RWPE2 (cell line): ENCODE data around the gene GARIN5A.

Experiments used
- ATAC-seq: fragments of 200-7000 bp; cut with Tn5 transposase; 3 replicates; pipeline ENCODE4 v1.9.1; 2021; ENCODE audit warnings: low read depth
- DNase-seq: peaks from one replicate; pipeline ENCODE4 v3.0.0-alpha.2; 2020; ENCODE audit warnings: low spot score
- H3K27ac ChIP-seq: fragments of 450-650 bp; 2 replicates; pipeline ENCODE4 v1.5.1; 2017; ENCODE audit warnings: mild to moderate bottlenecking; ENCODE audit not compliant: poor library complexity, severe bottlenecking
- H3K27me3 ChIP-seq: fragments of 250-450 bp; sonication (Bioruptor Pico); 2 replicates; pipeline ENCODE4 v1.5.1; 2021; ENCODE audit warnings: mild to moderate bottlenecking, moderate library complexity; ENCODE audit not compliant: insufficient read depth, poor library complexity, severe bottlenecking
- H3K36me3 ChIP-seq: fragments of 250-450 bp; sonication (Bioruptor Pico); 2 replicates; pipeline ENCODE4 v1.5.1; 2020; ENCODE audit warnings: low read depth, mild to moderate bottlenecking, moderate library complexity
- H3K4me1 ChIP-seq: fragments of 250-450 bp; sonication (Bioruptor Pico); 2 replicates; pipeline ENCODE4 v1.5.1; 2021; ENCODE audit warnings: mild to moderate bottlenecking, moderate library complexity; ENCODE audit not compliant: insufficient read depth, poor library complexity, severe bottlenecking
- H3K4me3 ChIP-seq: fragments of 250-450 bp; sonication (Bioruptor Pico); 2 replicates; pipeline ENCODE4 v1.5.1; 2021; ENCODE audit warnings: mild to moderate bottlenecking, moderate library complexity; ENCODE audit not compliant: severe bottlenecking
- H3K9me3 ChIP-seq: fragments of 250-450 bp; sonication (Bioruptor Pico); 2 replicates; pipeline ENCODE4 v1.5.1; 2021; ENCODE audit warnings: mild to moderate bottlenecking, moderate library complexity; ENCODE audit not compliant: severe bottlenecking
- CTCF ChIP-seq: fragments of 450-650 bp; IDR thresholded peaks from one replicate; pipeline ENCODE4 v1.5.1; 2017; ENCODE audit warnings: mild to moderate bottlenecking, moderate library complexity; ENCODE audit not compliant: poor library complexity, severe bottlenecking

The GARIN5A gene

DNA sequence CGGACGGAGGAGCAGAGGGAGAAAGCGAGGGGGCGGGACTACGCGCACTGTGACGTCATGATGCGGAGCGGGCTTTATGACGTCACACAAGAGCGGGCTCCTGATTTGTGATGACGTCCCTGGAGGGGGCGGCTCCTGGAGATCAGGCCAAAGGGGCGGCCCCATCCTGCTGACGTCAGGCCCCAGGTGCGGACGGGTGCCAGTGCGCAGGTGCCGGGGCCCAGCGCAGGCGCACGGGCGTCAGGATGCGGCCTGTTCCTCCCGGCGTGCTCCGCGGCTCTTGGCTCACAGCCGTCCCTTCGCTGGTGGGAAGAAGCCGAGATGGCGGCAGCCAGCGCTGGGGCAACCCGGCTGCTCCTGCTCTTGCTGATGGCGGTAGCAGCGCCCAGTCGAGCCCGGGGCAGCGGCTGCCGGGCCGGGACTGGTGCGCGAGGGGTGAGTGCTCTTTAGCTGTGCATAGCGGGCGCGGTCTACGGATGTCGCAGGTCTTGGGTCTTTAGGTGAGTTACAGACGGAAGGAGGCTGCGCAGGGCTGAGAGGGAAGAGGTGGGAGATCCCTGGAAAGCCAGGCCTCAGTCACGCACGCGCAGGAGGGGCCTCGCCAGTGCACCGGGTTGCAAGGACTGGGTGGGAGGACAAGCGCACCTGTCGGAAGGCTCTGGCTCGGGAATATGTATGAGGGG lies at the start of gene GARIN5A, which contains the start of gene EMC10:
GARIN5A (minus strand) TSS at position 625 of the 683 bp plus-strand sequence; CDS start at position 165, 460 bp downstream.
EMC10 (plus strand) TSS at position 284 of the 683 bp plus-strand sequence; CDS start at position 322, 38 bp downstream.
- no peaks in the 10 kb centered on the region for H3K9me3 ChIP-seq
- DNase-seq (peak; percentile 93), ATAC-seq (peak; percentile 89)
- TF ChIP-seq CTCF = no peak
- no peaks in the 10 kb centered on the region for H3K27me3 ChIP-seq
- peak within 1 kb of the TSS; percentile 35 for H3K27ac ChIP-seq
- no peaks in the 10 kb centered on the region for H3K4me1 ChIP-seq
- peaks cover 14% of the 10 kb centered on the region for H3K36me3 ChIP-seq
- peak within 1 kb of the TSS; percentile 59 for H3K4me3 ChIP-seq

DNA sequence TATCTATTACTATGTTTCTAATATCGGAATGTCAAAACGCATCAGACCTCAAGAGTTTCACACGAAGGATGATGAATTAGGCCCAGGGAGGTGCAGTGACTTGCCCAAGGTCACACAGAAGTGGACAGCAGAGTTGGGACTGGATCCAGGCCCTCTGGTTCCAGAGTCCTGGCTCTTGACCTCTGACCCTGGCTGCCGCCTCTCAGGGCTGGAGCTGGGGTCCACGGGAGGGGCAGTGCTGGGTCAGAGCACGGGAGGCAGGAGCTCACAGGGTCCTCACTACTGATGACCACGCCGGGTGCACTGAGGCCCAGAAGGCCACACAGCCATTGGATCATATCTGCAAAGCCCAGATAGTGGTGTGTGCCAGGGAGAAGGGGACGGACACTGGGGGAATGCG lies 46.2 kb upstream of the GARIN5A start:
- Histone ChIP-seq H3K27ac (no peak overlapping the region), H3K4me3 (no peak overlapping the region), H3K36me3 (no peaks in the 10 kb centered on the region), H3K9me3 (no peaks in the 10 kb centered on the region), H3K27me3 (no peaks in the 10 kb centered on the region), H3K4me1 (no peaks in the 10 kb centered on the region)
- no peak for TF ChIP-seq CTCF
- no peak for ATAC-seq
- no peak for DNase-seq

GRCh38 chr19:50520822-50521465 lies 44.3 kb upstream of the GARIN5A start:
- H3K36me3 ChIP-seq = no peaks in the 10 kb centered on the region
- no peak for ATAC-seq
- H3K27ac ChIP-seq = no peak overlapping the region
- no peak for DNase-seq
- H3K27me3 ChIP-seq = no peaks in the 10 kb centered on the region
- TF ChIP-seq CTCF = no peak
- no peak overlapping the region for H3K4me3 ChIP-seq
- no peaks in the 10 kb centered on the region for H3K9me3 ChIP-seq
- no peaks in the 10 kb centered on the region for H3K4me1 ChIP-seq

DNA sequence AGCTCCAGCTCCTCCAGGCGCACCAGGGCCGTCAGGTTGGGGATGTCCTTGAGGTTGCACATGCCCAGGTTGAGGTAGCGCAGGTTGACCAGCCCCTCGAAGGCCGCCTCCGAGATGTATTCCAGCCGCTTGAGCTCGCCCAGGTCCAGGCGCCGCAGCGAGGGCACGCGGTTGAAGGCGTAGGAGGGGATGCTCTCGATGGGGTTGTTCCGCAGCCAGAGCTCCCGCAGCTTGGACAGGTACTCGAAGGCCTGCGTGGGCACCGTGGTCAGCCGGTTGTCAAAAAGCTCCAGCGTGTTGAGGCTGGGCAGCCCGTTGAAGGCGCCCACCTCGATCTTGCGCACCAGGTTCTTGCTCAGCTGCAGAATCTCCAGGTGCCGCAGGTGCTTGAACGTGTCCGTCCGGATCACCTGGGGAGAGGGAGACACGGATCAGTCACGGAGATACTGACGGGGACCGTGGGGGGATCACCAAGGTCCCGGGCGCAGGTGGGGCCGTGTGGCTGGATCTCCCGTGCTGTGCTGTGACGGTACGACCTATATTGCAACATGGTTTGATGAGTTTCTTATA lies 42.4 kb upstream of the GARIN5A start:
- no peaks in the 10 kb centered on the region for H3K4me1 ChIP-seq
- H3K27me3 ChIP-seq = no peaks in the 10 kb centered on the region
- no peak for TF ChIP-seq CTCF
- ATAC-seq (no peak), DNase-seq (no peak)
- no peaks in the 10 kb centered on the region for H3K36me3 ChIP-seq
- H3K27ac ChIP-seq = no peak overlapping the region
- H3K4me3 ChIP-seq = no peak overlapping the region
- H3K9me3 ChIP-seq = no peaks in the 10 kb centered on the region
